GM19463 (cell line): ENCODE data around the gene CTNNB1.
"Not testable (repeated sequence)": the region's sequence is repeated elsewhere in the genome, so short reads cannot be mapped to it uniquely, and the experiment has no call there.

Experiments
- ATAC-seq: cut with Tn5 transposase; IDR thresholded peaks from one replicate; pipeline ENCODE4 v1.9.1; 2021; ENCODE audit warnings: mild to moderate bottlenecking, moderate library complexity; ENCODE audit not compliant: unreplicated experiment

CTNNB1 gene

DNA sequence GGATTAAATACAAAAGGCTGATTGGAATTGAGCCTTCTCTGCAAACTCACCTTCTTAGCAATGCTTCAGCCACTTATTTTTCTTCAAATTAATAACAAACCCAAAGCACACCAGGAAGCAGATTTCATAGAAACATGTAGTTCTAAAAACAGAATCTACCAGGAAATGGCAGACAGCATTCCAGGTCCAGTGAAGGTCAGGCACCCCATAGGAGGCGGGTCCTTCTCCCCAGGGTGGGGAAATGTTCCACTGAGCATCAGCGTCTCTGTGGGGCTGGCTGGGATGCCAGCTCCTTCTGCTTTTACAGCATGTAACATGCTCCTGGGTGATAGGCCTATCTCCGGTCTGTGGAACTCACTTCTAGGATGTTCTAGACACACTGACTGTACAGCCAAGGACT, 49.2 kb downstream of the CTNNB1 start:
- ATAC-seq = no peak

- no peak for ATAC-seq
Measured at GRCh38 chr3:41249318-41249717, 50.0 kb downstream of the CTNNB1 start.

DNA sequence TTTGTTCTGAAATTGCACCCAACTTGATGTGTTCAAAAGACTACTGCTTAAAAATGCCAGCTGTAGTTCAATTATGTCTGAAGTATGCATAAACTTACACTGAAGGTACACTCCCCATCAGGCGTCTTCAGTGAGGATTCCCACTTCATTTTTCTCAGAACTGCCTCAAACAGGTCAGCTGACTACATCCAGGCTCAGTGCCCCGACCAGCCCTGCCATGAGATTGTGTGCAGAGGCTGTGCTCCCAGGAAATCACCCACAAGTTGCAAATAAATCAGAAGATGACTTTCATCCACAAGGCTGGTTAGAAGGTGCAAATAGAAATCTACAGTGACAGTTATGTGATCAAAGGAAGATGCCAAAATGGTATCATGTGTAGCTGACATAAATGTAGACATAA, 51.5 kb downstream of the CTNNB1 start:
- no peak for ATAC-seq

GRCh38 chr3:41251593-41251992, 52.3 kb downstream of the CTNNB1 start:
- no peak for ATAC-seq

DNA sequence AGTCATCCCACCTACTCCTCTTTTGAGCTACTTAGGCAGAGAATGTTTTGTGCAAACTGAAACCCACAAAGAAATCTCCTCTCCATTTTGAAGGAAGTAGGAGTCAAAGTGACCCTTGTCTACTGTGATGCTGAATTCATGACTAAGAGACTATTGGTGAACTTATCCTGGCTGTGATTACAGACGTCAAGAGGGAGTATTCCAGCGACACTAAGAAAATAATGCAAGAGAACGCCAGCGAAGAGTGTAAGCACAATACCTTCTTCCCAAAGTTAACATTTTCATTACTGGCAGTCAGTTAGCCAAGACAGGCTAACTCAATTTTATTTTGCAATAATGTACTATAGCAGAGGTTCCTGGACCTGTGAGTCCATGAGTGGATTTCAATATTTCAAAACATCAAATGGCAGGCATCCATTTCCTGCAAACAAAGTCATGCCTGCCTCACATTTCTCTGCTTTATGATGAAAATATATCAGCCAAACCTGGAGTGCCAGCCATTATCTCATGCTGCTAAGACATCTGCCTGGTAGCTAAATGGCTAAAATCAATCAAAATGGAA, 59.0 kb downstream of the CTNNB1 start:
- no peak for ATAC-seq

- no peak for ATAC-seq
Measured at GRCh38 chr3:41259449-41260062, 60.3 kb downstream of the CTNNB1 start.

GRCh38 chr3:41260063-41260450, 60.8 kb downstream of the CTNNB1 start:
- ATAC-seq = no peak

- ATAC-seq = no peak
Measured at GRCh38 chr3:41265011-41265545, 65.8 kb downstream of the CTNNB1 start.

- no peak for ATAC-seq
Measured at GRCh38 chr3:41265823-41266273, 66.5 kb downstream of the CTNNB1 start.

DNA sequence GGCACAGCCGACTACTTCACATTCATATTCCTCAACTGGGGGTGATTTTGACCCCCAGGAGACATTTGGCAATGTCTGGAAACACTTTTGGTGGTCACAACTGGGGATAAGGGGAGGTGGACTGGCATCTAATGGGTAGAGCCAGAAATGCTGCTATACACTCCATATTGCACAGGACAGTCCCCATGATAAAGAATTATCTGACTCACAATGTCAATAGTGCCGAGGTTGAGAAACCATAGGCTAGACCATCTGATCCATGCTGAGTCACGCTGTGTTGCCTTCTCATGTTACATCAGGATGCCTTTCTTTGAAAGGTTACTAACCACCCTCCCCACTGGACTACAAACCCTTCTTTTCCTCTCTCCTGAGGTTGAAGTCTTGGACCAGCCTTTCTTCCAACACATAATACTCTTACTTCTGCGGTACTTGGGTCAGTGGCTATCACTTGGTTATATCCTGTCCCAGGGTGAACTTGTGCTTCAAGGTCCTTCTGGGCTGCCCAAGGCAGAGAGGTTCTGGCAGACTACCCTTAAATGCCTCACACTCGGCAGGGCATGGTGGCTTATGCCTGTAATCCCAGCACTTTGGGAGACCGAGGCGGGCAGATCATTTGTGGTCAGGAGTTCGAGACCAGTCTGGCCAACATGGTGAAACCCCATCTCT, 68.8 kb downstream of the CTNNB1 start:
- no peak for ATAC-seq

DNA sequence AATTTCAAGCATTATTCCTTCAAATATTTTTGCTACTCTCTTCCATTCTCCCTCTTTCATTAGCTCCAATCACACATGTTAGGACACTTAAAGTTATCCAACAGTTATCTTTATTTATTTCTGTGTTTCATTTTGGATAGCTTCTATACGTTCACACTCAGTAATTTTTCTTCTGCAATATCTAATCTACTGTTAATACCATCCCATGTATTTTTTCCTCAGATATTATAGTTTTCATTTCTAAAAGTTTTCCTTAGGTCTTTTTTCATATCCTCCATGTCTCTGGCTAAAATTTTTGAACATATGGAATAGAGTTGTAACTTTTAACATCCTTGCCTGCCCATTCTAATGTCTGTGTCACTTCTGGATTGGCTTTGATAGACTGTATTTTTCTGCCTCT, 73.4 kb downstream of the CTNNB1 start:
- no peak for ATAC-seq

DNA sequence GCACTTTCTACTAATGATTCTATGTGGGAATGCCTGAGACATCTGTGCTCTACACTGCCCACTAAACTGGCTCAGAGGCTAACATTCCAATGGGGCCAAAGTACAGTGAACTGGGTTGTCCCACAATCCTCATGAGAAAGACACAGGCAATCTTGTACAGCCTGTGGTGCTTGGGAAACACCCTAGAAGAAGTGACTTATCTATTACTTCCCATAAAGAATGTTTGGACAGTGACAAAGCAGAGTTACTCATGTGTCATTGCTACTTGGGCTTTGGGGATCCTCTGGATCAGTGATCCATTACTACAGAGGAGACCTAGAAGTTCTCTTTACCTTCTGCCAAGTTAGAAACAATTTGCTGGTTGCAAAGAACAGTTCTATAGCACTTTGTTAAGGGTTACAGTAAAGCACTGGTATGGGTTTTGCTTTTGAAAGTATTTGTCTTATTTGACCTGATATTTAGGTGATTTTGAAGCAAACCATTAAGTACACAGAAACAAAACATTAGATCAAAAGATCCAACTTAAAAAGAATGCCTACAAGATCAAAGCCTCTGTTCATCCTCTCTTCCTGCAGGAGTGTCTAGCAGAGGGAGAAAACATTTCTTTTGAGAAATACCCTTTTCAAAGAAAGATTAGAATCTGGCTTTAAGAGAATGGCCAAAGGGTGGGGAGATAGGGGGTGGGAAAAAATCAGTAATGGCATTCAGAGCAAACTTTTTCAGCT, 75.8 kb downstream of the CTNNB1 start:
- ATAC-seq = no peak

DNA sequence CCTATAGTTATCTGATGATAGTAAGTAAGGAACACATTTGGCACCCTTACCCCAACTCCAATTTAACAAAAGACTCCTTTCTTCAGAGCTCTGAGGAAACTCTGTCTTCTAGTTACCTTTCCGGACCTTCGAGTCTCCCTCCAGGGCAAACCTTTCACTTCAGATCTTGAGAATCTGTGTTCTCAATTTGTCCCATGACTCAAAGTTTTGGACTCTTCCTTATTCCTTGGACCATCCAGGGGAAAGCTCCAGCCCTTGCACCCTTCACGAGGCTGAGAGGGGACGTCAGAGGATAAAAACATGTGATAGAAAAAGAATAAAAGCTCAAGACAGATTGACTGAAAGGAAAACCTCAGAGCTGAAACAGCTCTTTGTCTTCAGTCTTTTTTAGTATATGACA, 76.9 kb downstream of the CTNNB1 start:
- ATAC-seq = no peak

- no peak for ATAC-seq
Measured at GRCh38 chr3:41277790-41278465, 78.6 kb downstream of the CTNNB1 start.

- ATAC-seq = not testable (repeated sequence)
Measured at GRCh38 chr3:41284934-41285333, 85.6 kb downstream of the CTNNB1 start.

DNA sequence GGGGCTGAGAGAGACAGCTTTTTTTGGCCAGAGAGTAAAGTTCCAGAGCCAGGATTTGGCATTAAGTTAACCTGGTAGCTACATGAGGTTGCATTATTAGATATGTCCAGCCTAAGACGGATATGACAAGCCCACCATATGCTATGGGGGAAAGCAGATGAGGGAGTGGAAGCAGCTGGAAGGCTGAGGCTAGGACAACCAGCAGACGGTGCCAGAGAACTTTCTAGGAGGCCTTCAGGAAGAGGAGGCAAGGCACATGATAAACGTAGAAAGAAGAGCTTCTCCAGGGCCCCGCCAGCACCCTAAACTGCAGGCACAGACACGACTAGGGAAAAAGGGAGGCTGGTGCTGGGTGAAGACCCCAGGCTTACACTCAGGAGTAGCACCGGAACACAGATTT, 87.0 kb downstream of the CTNNB1 start:
- no peak for ATAC-seq

- ATAC-seq = no peak
Measured at GRCh38 chr3:41288785-41289184, 89.5 kb downstream of the CTNNB1 start.
